ENCODE results near the gene RAB13. TPM values are rescaled to one million over a fixed set of nuclear protein-coding genes. Genes with fewer than 3 reads are reported as not detected.

RAB13 gene
- total and polyA plus RNA-seq, 2 of the 13 experiments (the other 11 are each of a cell fraction or from before 2014, with no cell fraction given) = 15.9 to 24.7 TPM

DNA sequence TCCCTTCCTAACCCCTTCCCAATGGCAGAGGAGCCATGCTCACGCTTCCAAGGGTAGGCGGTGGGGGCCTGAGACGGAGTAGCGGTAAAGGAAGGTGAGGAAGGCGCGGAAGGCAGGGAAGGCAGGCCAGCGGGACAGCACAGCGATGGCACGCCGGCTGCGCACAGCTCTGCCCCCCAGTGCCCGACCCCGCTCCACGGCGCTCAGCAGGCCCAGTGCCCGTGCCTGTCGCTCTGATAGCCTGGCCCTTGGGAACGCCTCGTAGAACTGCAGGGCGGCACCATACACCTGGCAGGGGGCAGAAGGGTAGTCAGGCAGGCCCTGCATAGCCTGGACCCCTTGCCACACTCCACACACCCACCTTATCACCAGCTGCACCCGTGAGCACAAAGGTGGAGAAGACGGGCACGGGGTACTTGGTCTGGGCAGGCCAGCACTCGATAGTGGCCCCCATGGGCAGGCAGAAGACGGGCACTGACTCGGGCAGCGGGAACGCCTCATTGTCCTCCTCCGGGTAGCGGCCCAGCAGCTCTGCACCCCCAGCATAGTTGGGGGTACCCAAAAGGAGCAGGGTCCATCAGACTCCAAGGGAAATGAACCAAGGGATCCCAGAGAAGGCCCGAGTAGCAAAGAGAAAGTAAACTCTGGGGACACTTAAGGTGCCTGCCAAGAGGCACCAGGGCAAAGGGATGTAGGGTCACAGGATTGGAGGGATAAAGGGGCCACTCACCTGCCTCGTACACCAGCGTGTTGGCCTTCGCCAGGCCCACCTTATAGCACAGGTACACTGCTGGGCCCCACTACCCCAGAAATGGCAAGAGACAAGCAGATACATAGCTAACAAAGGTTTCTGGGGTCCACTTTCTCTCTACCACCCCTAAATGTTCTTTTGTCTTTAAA is 44.1 kb downstream of the RAB13 start:
- peaks cover 11% of the 10 kb centered on the region for H3K79me2 ChIP-seq (ENCODE audit: insufficient read depth, low read length)
- no peaks in the 10 kb centered on the region for H3K27me3 ChIP-seq (ENCODE audit: control insufficient read depth in 1 of 2, insufficient read depth in 2 of 2, low read length in 2 of 2)
- no peak overlapping the region for H3K4me3 ChIP-seq (replicated peaks in 1 of 3; ENCODE audit: insufficient read depth in 1 of 3, low read depth in 2 of 3, low read length in 3 of 3)
- no peak overlapping the region for H3K4me2 ChIP-seq (ENCODE audit: low read depth, low read length)
- no peak overlapping the region for H3K27ac ChIP-seq (ENCODE audit: extremely low read length, insufficient read depth, low read length)
- no peak for ATAC-seq
- CTCF ChIA-PET (ENCODE audit: low intra/inter-chr PET ratio, low total read pairs) = no interaction called here
- no TSS peak for BruUV-seq (replicated peaks)
- H2AFZ ChIP-seq (ENCODE audit: low read length) = no peak overlapping the region
- no peaks in the 10 kb centered on the region for H4K20me1 ChIP-seq (ENCODE audit: insufficient read depth, low read length)
- H3K9me3 ChIP-seq (ENCODE audit: low read length) = no peaks in the 10 kb centered on the region
- DNase-seq (ENCODE audit: low spot score) = no peak
- intact Hi-C loops (cut with micrococcal nuclease; ENCODE audit: unreplicated experiment) (no loop called here), in situ Hi-C loops (cut with HindIII; ENCODE audit: extremely low pct_ligation_motif_present, low pct_unique_long_range_greater_than_20kb) (loop anchor here (10.0 kb wide), 1 partner anchor 117 kb away; no protein-coding TSS in a partner anchor)
- H3K36me3 ChIP-seq (replicated peaks in 1 of 2; ENCODE audit: control insufficient read depth in 1 of 2, insufficient read depth in 2 of 2, low read length in 2 of 2) = peaks cover 11 to 41% of the 10 kb centered on the region in 2 experiments; a peak in 4 of 5 replicates
- TF ChIP-seq SNAPC2 (CRISPR knock-in tag; IDR thresholded peaks at IDR 0.05) (no peak), KMT2B (CRISPR knock-in tag; IDR thresholded peaks at IDR 0.05) (no peak), RBFOX2 (IDR thresholded peaks at IDR 0.05; ENCODE audit: low read depth, low read length) (peak; percentile 38; the same call in 1 of the 2 replicates), EHMT2 (IDR thresholded peaks at IDR 0.05; ENCODE audit: borderline replicate concordance, low read depth, low read length) (no peak), ZNF225 (CRISPR knock-in tag; IDR thresholded peaks at IDR 0.05) (no peak), AGO2 (optimal IDR thresholded peaks at IDR 0.05; ENCODE audit: low read depth, low read length) (peak; percentile 51), ZNF777 (CRISPR knock-in tag; IDR thresholded peaks at IDR 0.05) (no peak), ZNF33B (CRISPR knock-in tag; IDR thresholded peaks at IDR 0.05) (no peak), ZNF720 (CRISPR knock-in tag; IDR thresholded peaks at IDR 0.05) (no peak), ZNF687 (CRISPR knock-in tag; IDR thresholded peaks at IDR 0.05) (0 out of 2 replicates have a peak, but pooled peaks have one; percentile 1), MEF2D (CRISPR knock-in tag; IDR thresholded peaks at IDR 0.05) (no peak), MED1 (CRISPR knock-in tag; IDR thresholded peaks at IDR 0.05) (no peak), ZNF691 (CRISPR knock-in tag; IDR thresholded peaks at IDR 0.05; ENCODE audit: borderline replicate concordance, low read depth) (no peak), SRY (CRISPR knock-in tag; IDR thresholded peaks at IDR 0.05) (no peak), KLF9 (CRISPR knock-in tag; IDR thresholded peaks at IDR 0.05; ENCODE audit: low read depth) (no peak)
- 97% methylated on average over 34 of the region's 34 CpGs for WGBS (ENCODE audit: low lambda C conversion rate)
- H3K4me1 ChIP-seq (ENCODE audit: insufficient read depth, low read length) = peaks cover 36% of the 10 kb centered on the region
- H3K9ac ChIP-seq (ENCODE audit: insufficient read depth, low read depth, low read length) = no peak overlapping the region
- POLR2A ChIA-PET = interaction anchor here (0.5 kb wide), 1 partner anchor 17 kb away, joined by 3 read pairs; no protein-coding TSS in a partner anchor
- no peak for FAIRE-seq
